Subcutaneous preadipocyte (primary cell): ENCODE data around the gene RNF141. TPM values are rescaled to one million over a fixed set of nuclear protein-coding genes. Genes with fewer than 3 reads are reported as not detected.

Experiments
- total RNA-seq: library from RNA; depleted of rRNA; stranded (reverse); fragments of >200 nt; gene quantifications from 2 replicates; pipeline ENCODE4 v1.2.3, GENCODE V29; 2012

The RNF141 gene
- 21.5 and 21.7 TPM in 2 replicates for total RNA-seq

GRCh38 chr11:10540915-10541560 lies at the start of gene RNF141:
TSS of gene RNF141 (minus strand) at chr11:10541187. CDS start at chr11:10534158, 7,029 bp downstream.

GRCh38 chr11:10568486-10568941 lies 27.5 kb upstream of the RNF141 start, which contains the start of gene LYVE1:
TSS of gene LYVE1 (minus strand) at chr11:10568665. CDS start at chr11:10568532, 133 bp downstream.

Other genes starting within 250 kb of the RNF141 start
- gene SBF2, start 247.0 kb downstream of the RNF141 start, total RNA-seq: 50.7 and 55.1 TPM in 2 replicates
- gene ADM, start 236.1 kb downstream of the RNF141 start, total RNA-seq: 91.9 and 227 TPM in 2 replicates
- 6.2 and 7.2 TPM in 2 replicates for gene AMPD3, start 85.9 kb downstream of the RNF141 start, total RNA-seq
- 0.37 TPM in 1 of 2 replicates, not detected in the other for gene LYVE1, start 27.5 kb upstream of the RNF141 start, total RNA-seq
- gene IRAG1, start 152.6 kb upstream of the RNF141 start, total RNA-seq: 0.37 and 0.39 TPM in 2 replicates
- gene CTR9, start 210.1 kb upstream of the RNF141 start, total RNA-seq: 25.4 and 27.0 TPM in 2 replicates